Measurements from ENCODE around the gene CCBE1.

Gene CCBE1

GRCh38 chr18:59502274-59503175, 194.7 kb downstream of the CCBE1 start:
- DNase-seq, result no peak
- peaks cover 0 to 2% of the 10 kb centered on the region in 2 experiments for H3K36me3 ChIP-seq (ENCODE audit: control insufficient read depth in 1 of 2, insufficient read depth in 2 of 2, low read length in 2 of 2)
- H4K12ac ChIP-seq (ENCODE audit: low read depth, low read length), result no peak overlapping the region
- no peak overlapping the region for H3K23ac ChIP-seq (ENCODE audit: low read length)
- H3K27me3 ChIP-seq (ENCODE audit: insufficient read depth, low read length), result no peaks in the 10 kb centered on the region
- H3K18ac ChIP-seq (ENCODE audit: low read length), result peak overlapping the region; percentile 3
- no peak overlapping the region for H3K4ac ChIP-seq (ENCODE audit: low read depth, low read length)
- H3K27ac ChIP-seq (ENCODE audit: low read depth, low read length), result peak overlapping the region; percentile 53
- H3K4me1 ChIP-seq (ENCODE audit: control insufficient read depth in 1 of 2, insufficient read depth in 2 of 2, low read length in 2 of 2), result peaks cover 18 to 19% of the 10 kb centered on the region in 2 experiments
- no peak overlapping the region for H3K4me3 ChIP-seq (ENCODE audit: low read depth, low read length)
- no peaks in the 10 kb centered on the region for H3K79me2 ChIP-seq (ENCODE audit: control insufficient read depth, insufficient read depth, low read length, poor library complexity)
- peak overlapping the region; percentile 63 for H2BK12ac ChIP-seq (ENCODE audit: low read length)
- WGBS (ENCODE audit: extremely low coverage, insufficient coverage, insufficient read length), result no CpG with 5 or more reads among the region's 12 CpGs
- H3K9ac ChIP-seq (ENCODE audit: low read length), result no peak overlapping the region
- H3K4me2 ChIP-seq (ENCODE audit: low read length), result peak overlapping the region; percentile 11
- no peak overlapping the region for H4K8ac ChIP-seq (ENCODE audit: low read depth, low read length)
- H2BK120ac ChIP-seq (ENCODE audit: insufficient read depth, low read length, poor library complexity), result no peak overlapping the region
- peak overlapping the region; percentile 45 for H4K91ac ChIP-seq (ENCODE audit: low read depth, low read length)
- no peak overlapping the region for H3K14ac ChIP-seq (ENCODE audit: low read length)
- peak overlapping the region; percentile 4 for H2AFZ ChIP-seq (ENCODE audit: insufficient read depth, low read length, poor library complexity)
- H3K9me3 ChIP-seq (ENCODE audit: insufficient read depth, low read depth, low read length), result peaks cover 5% of the 10 kb centered on the region
- H2BK5ac ChIP-seq (ENCODE audit: low read depth, low read length, poor library complexity), result no peak overlapping the region
- peaks cover 7% of the 10 kb centered on the region for H3K79me1 ChIP-seq (ENCODE audit: low read length)
- H2AK5ac ChIP-seq (ENCODE audit: low read length), result no peak overlapping the region

GRCh38 chr18:59501920-59502273, 195.3 kb downstream of the CCBE1 start:
- Histone ChIP-seq H3K79me1 (ENCODE audit: low read length) (peaks cover 7% of the 10 kb centered on the region), H4K91ac (ENCODE audit: low read depth, low read length) (peak overlapping the region; percentile 45), H3K9me3 (ENCODE audit: insufficient read depth, low read depth, low read length) (peaks cover 3% of the 10 kb centered on the region), H4K12ac (ENCODE audit: low read depth, low read length) (no peak overlapping the region), H3K4me1 (ENCODE audit: control insufficient read depth in 1 of 2, insufficient read depth in 2 of 2, low read length in 2 of 2) (peaks cover 18 to 19% of the 10 kb centered on the region in 2 experiments), H3K36me3 (ENCODE audit: control insufficient read depth in 1 of 2, insufficient read depth in 2 of 2, low read length in 2 of 2) (peaks cover 0 to 2% of the 10 kb centered on the region in 2 experiments), H2BK120ac (ENCODE audit: insufficient read depth, low read length, poor library complexity) (no peak overlapping the region), H3K27ac (ENCODE audit: low read depth, low read length) (peak overlapping the region; percentile 53), H4K8ac (ENCODE audit: low read depth, low read length) (no peak overlapping the region), H2BK5ac (ENCODE audit: low read depth, low read length, poor library complexity) (no peak overlapping the region), H3K9ac (ENCODE audit: low read length) (no peak overlapping the region), H3K23ac (ENCODE audit: low read length) (no peak overlapping the region), H3K4ac (ENCODE audit: low read depth, low read length) (no peak overlapping the region), H2BK12ac (ENCODE audit: low read length) (peak overlapping the region; percentile 63), H2AFZ (ENCODE audit: insufficient read depth, low read length, poor library complexity) (no peak overlapping the region), H2AK5ac (ENCODE audit: low read length) (no peak overlapping the region), H3K27me3 (ENCODE audit: insufficient read depth, low read length) (no peaks in the 10 kb centered on the region), H3K18ac (ENCODE audit: low read length) (peak overlapping the region; percentile 3), H3K4me3 (ENCODE audit: low read depth, low read length) (no peak overlapping the region), H3K4me2 (ENCODE audit: low read length) (no peak overlapping the region), H3K79me2 (ENCODE audit: control insufficient read depth, insufficient read depth, low read length, poor library complexity) (no peaks in the 10 kb centered on the region), H3K14ac (ENCODE audit: low read length) (no peak overlapping the region)
- DNase-seq, result no peak
- no CpG with 5 or more reads among the region's 6 CpGs for WGBS (ENCODE audit: extremely low coverage, insufficient coverage, insufficient read length)

GRCh38 chr18:59500765-59501164, 196.5 kb downstream of the CCBE1 start:
- Histone ChIP-seq H3K27me3 (ENCODE audit: insufficient read depth, low read length) (no peaks in the 10 kb centered on the region), H2AK5ac (ENCODE audit: low read length) (no peak overlapping the region), H3K14ac (ENCODE audit: low read length) (no peak overlapping the region)

GRCh38 chr18:59498506-59499086, 198.6 kb downstream of the CCBE1 start:
- H2BK12ac ChIP-seq (ENCODE audit: low read length), result no peak overlapping the region
- H3K14ac ChIP-seq (ENCODE audit: low read length), result no peak overlapping the region
- no peak overlapping the region for H4K12ac ChIP-seq (ENCODE audit: low read depth, low read length)
- H3K79me2 ChIP-seq (ENCODE audit: control insufficient read depth, insufficient read depth, low read length, poor library complexity), result no peaks in the 10 kb centered on the region
- no peak overlapping the region for H3K27ac ChIP-seq (ENCODE audit: low read depth, low read length)
- H3K79me1 ChIP-seq (ENCODE audit: low read length), result peaks cover 7% of the 10 kb centered on the region
- no peak overlapping the region for H3K9ac ChIP-seq (ENCODE audit: low read length)
- H3K4me1 ChIP-seq (ENCODE audit: control insufficient read depth in 1 of 2, insufficient read depth in 2 of 2, low read length in 2 of 2), result peaks cover 18 to 19% of the 10 kb centered on the region in 2 experiments
- no peak overlapping the region for H3K23ac ChIP-seq (ENCODE audit: low read length)
- H2AK5ac ChIP-seq (ENCODE audit: low read length), result no peak overlapping the region
- no peak overlapping the region for H2AFZ ChIP-seq (ENCODE audit: insufficient read depth, low read length, poor library complexity)
- H3K4ac ChIP-seq (ENCODE audit: low read depth, low read length), result no peak overlapping the region
- no peaks in the 10 kb centered on the region for H3K27me3 ChIP-seq (ENCODE audit: insufficient read depth, low read length)
- no peak overlapping the region for H2BK120ac ChIP-seq (ENCODE audit: insufficient read depth, low read length, poor library complexity)
- no peak overlapping the region for H3K4me2 ChIP-seq (ENCODE audit: low read length)
- H2BK5ac ChIP-seq (ENCODE audit: low read depth, low read length, poor library complexity), result no peak overlapping the region
- H3K36me3 ChIP-seq (ENCODE audit: control insufficient read depth in 1 of 2, insufficient read depth in 2 of 2, low read length in 2 of 2), result peaks cover 0 to 2% of the 10 kb centered on the region in 2 experiments
- no CpG with 5 or more reads among the region's 4 CpGs for WGBS (ENCODE audit: extremely low coverage, insufficient coverage, insufficient read length)
- H3K4me3 ChIP-seq (ENCODE audit: low read depth, low read length), result no peak overlapping the region
- DNase-seq, result no peak
- H3K9me3 ChIP-seq (ENCODE audit: insufficient read depth, low read depth, low read length), result peaks cover 3% of the 10 kb centered on the region
- H3K18ac ChIP-seq (ENCODE audit: low read length), result no peak overlapping the region
- H4K91ac ChIP-seq (ENCODE audit: low read depth, low read length), result no peak overlapping the region
- no peak overlapping the region for H4K8ac ChIP-seq (ENCODE audit: low read depth, low read length)

More at GRCh38 chr18:59500765-59501164, 196.5 kb downstream of the CCBE1 start:
- peaks cover 3% of the 10 kb centered on the region for H3K9me3 ChIP-seq (ENCODE audit: insufficient read depth, low read depth, low read length)
- no peak overlapping the region for H3K27ac ChIP-seq (ENCODE audit: low read depth, low read length)
- H3K23ac ChIP-seq (ENCODE audit: low read length), result no peak overlapping the region
- no peak overlapping the region for H3K18ac ChIP-seq (ENCODE audit: low read length)
- H3K4me1 ChIP-seq (ENCODE audit: control insufficient read depth in 1 of 2, insufficient read depth in 2 of 2, low read length in 2 of 2), result peaks cover 18 to 19% of the 10 kb centered on the region in 2 experiments
- H4K91ac ChIP-seq (ENCODE audit: low read depth, low read length), result no peak overlapping the region
- no peak overlapping the region for H3K4me2 ChIP-seq (ENCODE audit: low read length)
- H3K9ac ChIP-seq (ENCODE audit: low read length), result no peak overlapping the region
- H4K12ac ChIP-seq (ENCODE audit: low read depth, low read length), result no peak overlapping the region
- peaks cover 0 to 2% of the 10 kb centered on the region in 2 experiments for H3K36me3 ChIP-seq (ENCODE audit: control insufficient read depth in 1 of 2, insufficient read depth in 2 of 2, low read length in 2 of 2)
- no peak overlapping the region for H3K4me3 ChIP-seq (ENCODE audit: low read depth, low read length)
- peaks cover 7% of the 10 kb centered on the region for H3K79me1 ChIP-seq (ENCODE audit: low read length)
- H3K79me2 ChIP-seq (ENCODE audit: control insufficient read depth, insufficient read depth, low read length, poor library complexity), result no peaks in the 10 kb centered on the region
- no peak overlapping the region for H4K8ac ChIP-seq (ENCODE audit: low read depth, low read length)
- no peak overlapping the region for H2BK120ac ChIP-seq (ENCODE audit: insufficient read depth, low read length, poor library complexity)
- DNase-seq, result no peak
- no peak overlapping the region for H2AFZ ChIP-seq (ENCODE audit: insufficient read depth, low read length, poor library complexity)
- H3K4ac ChIP-seq (ENCODE audit: low read depth, low read length), result no peak overlapping the region
- no peak overlapping the region for H2BK5ac ChIP-seq (ENCODE audit: low read depth, low read length, poor library complexity)
- no peak overlapping the region for H2BK12ac ChIP-seq (ENCODE audit: low read length)
